Stromal cell of bone marrow (primary cell): ENCODE results near the gene INCA1.

Source experiments
- DNase-seq: peaks from one replicate; pipeline ENCODE4 v3.0.0-alpha.2; 2012; ENCODE audit warnings: low read depth

The INCA1 gene

DNA sequence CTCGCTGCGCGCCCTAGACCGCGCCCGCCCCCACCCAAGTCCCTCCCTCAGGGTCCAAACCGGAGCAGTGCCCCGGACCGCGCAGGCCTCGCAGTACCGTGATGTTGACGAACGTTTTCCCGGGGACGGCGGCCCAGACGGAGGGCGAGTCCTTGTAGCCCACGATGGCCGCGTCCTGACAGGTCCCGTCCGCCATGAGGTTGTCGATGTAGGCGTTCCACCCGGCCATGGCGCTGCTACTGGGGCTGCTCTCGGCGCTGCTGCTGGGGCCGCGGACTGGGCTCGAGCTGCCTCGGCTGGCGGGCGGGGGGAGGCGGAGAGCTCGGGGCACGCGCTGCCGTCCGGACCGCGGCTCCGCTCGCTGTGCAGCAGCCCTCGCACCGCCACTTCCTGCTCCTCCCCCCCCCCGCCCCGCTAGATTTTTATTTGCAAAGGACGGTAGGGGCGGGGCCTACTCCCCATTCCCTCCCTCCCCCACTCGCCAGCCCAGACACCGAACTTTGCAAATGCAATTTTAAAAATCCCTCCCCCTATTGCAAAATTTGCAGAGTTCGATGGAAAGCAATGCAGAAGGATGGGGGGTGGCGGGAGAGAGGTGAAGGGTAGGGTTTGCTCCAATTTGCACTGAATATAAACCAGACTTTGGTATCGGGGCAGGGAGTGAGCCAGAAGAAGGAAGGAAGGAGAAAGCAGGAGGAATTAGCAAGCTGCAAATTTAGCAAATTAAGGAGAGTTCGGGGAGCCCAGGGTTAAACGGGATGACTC lies 49.0 kb downstream of the INCA1 start, which contains the start of gene PFN1:
Gene PFN1 (minus strand): TSS at position 365 of the 765 bp plus-strand sequence. CDS start 136 bp downstream, at position 229.
- peak; percentile 91 for DNase-seq

DNA sequence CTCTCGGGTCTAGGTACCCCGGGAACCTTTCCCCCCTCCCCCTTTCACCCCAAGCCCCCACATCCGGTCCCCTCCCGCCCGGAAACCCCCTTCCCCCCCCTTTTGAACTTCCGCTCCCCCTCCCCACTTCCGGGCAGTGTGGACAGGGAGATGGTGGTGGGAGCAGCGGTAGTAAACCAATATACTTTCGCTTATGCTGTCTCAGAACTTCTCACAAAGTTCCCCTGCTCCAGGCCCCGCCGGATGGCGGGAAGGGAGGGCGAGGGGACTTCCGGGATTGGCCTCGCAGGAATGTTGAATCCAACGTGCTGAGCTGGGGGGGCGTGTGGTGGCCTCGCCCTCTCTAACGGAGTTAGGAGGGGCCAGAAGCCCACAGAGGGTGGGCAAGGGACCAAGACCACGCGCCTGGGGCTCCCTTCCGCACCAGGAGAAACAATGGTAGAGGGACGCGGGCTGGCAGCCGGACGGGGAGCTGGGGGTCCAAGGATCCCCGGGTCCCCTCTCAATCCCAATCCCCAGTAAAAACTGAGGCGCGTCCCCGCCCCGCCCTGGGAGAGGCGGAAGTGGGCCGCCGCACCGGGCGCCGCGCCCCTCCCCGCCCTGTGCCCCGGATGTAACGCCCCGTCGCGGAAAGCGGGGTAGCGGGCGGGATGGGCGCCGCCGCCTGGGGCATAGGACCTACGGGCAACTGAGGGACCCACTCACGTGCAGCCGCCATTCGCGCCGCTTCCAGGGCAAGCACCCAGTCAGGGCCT lies 49.7 kb downstream of the INCA1 start:
- no peak for DNase-seq

DNA sequence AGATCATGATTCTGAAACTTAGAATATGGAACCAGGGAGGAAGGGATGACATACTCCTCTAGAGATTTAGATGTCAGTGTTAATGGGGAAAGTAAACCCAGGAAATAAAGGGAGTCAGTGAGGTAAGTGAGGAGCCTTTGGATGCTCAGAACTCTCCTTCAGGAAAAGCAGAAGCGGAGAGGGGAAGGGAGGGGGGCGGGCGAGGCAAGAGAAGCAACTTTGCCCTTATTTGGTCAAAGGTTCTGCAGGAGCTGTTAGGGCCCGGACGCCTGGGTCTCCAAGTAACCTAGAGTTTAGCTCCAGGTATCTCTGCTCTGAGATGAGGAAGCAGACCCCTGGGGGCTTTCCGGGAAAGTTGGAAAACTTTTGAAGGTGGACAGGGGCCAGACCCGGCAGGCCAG lies 50.3 kb downstream of the INCA1 start:
- DNase-seq, result no peak

DNA sequence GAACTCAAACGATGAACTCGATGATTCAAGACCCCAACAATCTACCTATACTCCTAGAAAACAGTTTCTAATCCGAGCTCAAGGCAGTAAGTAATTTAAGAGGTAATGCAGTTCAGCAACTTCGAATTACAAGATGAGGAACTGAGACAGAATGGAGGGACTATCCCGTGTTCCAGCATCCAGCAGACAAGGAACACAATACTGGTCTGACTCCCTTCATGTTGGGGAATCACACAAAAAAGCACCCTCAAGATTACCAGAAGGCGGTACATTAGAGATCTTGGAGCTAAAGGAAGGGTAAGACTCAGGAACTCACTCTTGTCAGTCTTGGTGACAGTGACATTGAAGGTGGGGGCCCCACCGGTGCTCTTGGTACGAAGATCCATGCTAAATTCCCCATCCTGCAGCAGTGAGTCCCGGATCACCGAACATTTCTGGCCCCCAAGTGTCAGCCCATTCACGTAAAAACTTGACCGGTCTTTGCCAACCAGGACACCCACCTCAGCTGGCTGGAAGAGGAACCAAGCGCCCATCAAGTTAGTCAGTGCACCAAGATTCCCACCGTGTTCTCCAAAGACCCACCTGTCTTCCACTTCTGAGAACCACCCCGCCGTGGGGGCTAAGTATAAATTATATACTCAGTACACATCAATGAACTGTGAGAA lies 50.9 kb downstream of the INCA1 start:
- DNase-seq, result no peak

DNA sequence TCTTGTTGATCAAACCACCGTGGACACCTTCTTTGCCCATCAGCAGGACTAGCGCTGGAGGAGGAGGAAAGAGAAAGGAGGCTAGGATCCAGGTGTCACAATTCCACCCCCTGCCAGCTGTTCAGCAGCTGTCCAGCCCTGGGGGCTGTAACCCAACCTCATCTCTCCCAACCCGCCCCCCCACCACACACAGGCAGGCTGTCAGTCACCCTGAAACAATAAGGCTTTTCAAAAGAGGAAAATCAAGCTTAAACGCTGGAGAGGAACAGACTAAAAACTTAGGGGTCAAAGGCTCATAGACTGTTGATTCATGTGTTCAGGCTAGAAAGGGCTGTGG lies 51.4 kb downstream of the INCA1 start:
- DNase-seq, result no peak

DNA sequence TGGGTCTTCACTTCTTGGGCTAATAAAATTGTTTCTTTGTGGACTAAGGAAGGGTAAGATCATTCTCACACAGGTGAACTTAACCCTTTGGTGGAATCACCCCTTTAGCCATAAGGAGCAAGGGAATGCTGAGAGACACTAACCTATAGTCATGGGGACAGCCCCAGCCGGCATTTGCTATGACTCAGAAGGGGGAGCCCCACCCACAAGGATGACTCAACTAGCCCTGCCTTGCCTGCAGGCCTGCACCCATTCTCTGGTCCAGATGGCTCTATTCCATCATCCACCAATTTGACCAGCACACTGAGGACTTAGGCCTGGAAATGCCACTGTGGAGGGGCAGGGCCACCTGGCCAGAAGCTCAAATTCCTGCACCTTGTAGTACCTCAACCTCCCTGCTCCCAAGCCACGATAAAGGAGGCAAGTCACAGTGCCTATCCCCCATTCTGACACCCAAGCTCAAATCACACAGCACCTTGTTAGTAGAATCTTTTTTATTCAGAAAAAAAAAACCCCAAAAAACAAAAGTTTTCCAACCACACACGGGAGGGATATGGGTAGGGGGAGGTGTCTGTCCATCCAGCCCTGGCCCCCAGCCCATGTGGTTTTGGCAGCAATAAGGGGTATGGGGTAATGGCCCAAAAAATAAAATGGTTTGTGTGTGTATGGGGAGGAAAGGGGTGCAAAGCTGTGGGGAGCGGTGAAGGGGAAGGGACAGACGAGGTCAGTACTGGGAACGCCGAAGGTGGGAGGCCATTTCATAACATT lies 52.0 kb downstream of the INCA1 start:
- DNase-seq, result peak; percentile 86

DNA sequence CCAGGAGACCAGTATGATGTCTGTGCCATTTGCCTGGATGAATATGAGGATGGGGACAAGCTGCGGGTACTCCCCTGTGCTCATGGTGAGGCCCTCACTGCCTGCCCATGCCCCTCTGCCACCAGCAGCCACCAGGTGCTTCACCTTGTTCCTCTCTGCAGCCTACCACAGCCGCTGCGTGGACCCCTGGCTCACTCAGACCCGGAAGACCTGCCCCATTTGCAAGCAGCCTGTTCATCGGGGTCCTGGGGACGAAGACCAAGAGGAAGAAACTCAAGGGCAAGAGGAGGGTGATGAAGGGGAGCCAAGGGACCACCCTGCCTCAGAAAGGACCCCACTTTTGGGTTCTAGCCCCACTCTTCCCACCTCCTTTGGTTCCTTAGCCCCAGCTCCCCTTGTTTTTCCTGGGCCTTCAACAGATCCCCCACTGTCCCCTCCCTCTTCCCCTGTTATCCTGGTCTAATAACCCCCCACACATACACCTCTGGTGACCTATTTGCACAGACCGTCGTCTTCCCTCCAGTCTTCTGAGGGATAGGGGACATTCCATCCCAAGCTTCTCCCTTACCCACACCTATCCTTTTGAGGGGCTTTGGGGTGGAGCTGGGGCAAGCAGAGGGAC lies 52.7 kb downstream of the INCA1 start:
- no peak for DNase-seq

DNA sequence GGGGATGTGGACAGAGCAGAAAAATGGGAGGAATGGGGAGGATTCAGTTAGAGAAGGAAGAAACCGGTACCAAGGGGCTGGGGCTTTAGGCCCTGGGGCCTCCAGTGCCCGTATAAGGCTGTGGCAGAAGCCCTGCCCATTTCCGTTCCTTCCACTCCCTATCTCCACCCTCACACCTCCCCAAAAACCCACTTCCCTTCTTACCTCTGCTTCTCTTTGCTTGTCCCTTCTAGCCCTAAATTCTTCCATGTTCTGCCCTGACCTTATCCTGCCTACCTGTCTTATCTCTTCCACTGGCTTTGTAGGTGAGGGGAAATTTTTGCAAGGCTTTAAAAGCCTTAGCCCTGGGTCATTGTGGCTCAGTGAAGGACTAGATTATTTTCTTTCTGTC lies 53.2 kb downstream of the INCA1 start:
- no peak for DNase-seq

DNA sequence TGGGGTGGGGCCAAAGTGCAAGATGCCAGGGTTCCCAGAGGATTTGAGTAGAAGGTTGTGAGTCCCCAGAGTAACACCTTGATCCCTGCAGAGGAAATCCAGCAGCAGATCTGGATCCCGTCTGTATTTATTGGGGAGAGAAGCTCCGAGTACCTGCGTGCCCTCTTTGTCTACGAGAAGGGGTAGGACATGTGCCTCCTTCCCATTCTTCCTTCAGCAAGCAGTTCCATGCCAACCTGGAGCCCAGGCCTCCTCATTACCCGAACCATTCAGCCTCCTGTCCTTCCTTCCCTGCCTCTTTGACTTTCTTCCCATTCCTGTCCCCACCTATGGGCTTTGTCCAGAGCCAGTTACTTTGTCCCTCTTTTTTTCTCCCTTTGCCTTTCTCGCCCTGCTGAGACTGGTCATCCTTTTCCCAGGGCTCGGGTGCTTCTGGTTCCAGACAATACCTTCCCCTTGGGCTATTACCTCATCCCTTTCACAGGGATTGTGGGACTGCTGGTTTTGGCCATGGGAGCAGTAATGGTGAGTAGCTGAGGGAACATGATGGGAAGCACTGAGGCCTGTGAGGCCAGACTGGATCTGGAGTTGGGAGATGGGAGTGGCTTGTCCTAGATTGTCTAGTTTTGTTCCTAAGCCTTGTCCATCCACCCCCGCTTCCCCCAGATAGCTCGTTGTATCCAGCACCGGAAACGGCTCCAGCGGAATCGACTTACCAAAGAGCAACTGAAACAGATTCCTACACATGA lies 54.4 kb downstream of the INCA1 start:
- no peak for DNase-seq

DNA sequence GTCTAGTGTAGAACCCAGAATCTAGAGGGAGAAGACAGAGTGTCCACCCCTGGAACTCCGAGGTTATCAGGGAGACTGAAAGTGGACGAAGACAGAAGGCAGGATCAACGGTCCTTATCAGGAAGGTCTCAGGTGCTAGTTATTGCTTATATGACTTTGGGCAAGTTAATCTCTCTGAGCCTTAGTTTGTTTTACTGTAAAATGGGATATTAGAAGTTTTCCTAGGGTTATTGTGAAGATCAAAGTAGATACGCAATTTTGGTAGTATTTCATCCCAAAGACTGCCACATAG lies 56.1 kb downstream of the INCA1 start:
- no peak for DNase-seq

DNA sequence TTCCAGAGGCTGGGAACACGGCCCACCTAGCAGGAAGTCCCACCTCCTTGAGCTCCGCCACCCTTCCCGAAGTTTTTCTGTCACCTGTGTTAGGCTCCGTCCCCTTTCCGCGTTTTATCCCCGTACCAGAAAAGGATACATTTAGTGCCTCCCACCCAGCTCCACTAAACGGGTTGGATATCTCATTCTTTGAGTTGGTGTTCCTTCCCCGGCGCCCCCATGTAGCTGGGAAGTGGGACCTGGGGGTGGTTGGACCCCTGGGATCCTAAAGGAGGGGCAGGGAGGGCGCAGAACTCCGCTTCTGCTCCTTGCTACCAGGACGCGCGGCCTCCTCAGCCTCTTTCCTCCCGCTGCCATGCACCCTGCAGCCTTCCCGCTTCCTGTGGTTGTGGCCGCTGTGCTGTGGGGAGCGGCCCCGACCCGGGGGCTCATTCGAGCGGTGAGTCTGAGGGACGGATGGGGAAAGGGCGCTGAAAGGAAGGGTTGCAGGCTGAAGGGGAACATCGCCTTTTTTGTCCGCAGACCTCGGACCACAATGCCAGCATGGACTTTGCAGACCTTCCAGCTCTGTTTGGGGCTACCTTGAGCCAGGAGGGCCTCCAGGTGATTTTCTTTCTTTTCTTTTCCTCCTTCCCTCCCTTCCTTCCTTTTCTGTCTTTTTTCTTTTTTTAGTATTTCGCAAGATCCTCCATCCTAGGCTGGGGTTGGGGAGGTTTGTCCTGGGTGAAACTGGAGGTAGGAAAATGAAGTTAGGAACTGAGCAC lies 56.6 kb downstream of the INCA1 start:
- DNase-seq, result no peak

DNA sequence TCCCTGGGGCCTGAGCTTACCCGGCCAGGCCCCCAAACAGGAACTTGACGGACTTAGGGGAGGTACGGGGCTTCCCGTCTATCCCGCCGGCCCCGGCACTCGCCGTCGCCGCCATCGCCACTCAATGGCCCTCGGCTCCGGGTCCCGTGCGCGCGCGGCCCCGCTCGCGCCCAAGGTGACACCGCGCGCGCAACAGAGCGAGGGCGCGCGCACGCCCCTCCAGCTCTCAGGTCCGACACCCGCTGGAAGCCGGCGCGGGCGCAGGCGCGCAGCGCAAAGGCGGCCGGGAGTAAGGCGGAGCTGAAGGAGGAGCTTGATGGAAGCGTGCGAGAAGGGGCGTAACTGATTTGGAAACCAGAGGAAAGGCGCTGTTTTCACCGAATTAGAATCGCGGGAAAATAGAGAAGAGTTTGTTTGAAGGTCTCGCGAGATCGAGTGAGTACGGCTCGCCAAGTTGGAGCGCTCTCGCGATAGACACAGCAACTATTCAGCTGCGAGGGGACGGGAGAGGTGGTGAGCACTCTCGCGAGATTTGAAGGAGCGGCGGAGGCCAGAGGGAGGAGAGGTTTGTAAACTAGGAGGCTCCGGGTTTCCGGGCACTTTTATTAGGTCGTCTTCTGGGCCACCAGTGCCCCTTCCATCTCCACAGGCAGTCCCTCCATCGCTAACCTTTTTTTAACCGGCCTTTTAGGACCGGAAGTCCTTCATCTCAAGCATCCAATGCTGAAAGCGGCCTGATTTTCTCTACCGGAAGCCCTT lies 57.3 kb downstream of the INCA1 start, which contains the start of the genes RNF167 and SLC25A11:
Gene RNF167 (plus strand): TSS at position 473 of the 759 bp plus-strand sequence. CDS start 642 bp downstream, outside the sequence.
Gene SLC25A11 (minus strand): TSS at position 251 of the 759 bp plus-strand sequence. CDS start 136 bp downstream, at position 115.
- DNase-seq, result peak; percentile 99

DNA sequence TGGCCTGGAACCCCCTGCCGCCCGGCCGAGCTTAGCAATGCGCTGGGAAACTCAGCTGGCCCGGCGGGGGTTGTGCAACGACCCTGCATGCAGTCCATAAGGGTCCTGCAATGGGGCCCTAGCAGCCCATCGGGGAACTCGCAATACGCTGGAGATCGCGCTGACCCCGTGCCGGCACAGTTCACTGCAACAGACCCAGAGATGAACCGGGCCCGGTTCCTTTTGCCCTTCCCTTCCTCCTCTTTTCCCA lies 57.9 kb downstream of the INCA1 start:
- DNase-seq, result no peak

DNA sequence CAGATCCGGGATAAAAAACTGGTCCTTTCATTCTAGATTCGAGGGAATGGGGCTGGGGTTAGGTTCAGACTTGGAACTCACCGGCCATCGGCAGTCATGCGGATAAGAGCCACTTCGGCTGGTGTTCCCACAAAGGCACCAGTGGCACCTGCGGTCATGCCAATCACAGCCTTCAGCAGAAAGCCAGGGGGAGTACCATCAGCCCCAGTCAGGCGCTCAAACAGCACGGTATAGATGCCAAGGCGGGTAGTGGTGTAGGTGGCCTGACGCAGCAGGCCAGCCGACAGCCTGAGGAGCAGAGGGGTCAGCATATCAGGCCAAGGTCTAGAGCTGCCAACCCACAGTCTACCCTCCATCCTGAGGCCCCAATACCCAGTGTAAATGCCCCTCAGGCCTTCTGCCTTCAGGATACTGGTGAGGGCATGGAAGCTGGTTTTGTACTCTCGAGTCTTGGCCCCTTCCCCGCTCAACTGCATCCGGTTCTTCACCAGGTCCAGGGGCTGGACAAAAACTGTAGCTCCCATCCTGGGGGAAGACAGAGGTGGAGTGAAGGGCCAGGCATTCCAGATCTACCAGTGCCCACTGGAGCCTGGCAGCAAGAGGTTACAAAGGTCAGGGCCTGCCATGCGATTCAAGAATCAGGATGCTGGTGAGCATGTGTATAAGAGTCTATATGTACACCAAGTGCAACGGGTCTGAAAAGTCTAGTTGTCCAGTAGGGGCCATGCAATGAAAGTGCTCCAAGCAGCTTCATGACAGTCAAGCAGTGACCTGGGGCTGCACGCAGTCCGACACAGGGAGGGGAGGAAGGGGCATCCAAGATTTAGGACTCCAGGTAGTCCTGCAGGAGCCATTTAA lies 58.4 kb downstream of the INCA1 start:
- no peak for DNase-seq
